Caco-2 (cell line): ENCODE data around the gene TMEM116. TPM values are rescaled to one million over a fixed set of nuclear protein-coding genes. Genes with fewer than 3 reads are reported as not detected.
"Not testable (repeated sequence)": the region's sequence is repeated elsewhere in the genome, so short reads cannot be mapped to it uniquely, and the experiment has no call there.

ENCODE experiments used
- BruUV-seq: library from RNA; stranded (reverse); fragments of 400-500 nt; replicated peaks from 2 replicates; lab custom pipeline; 2021; lab: Mats Ljungman, UMichigan
- CTCF ChIA-PET: fragments of 300-600 bp; sonication (Branson Sonifier 250); formaldehyde crosslinking; loops from one replicate; lab custom pipeline; 2022; ENCODE audit warnings: antibody characterized with exemption; lab: Charles Lee
- POLR2A ChIA-PET: fragments of 300-600 bp; sonication (Branson Sonifier 250); formaldehyde crosslinking; loops from one replicate; lab custom pipeline; 2022; ENCODE audit warnings: antibody characterized with exemption; lab: Charles Lee
- DNase-seq, 2 experiments: peaks; one replicate each; pipeline versions ENCODE4 v3.0.0 to v3.0.0-alpha.2; 2020 to 2022
- H3K27me3 ChIP-seq: replicated peaks from 2 replicates; pipeline ENCODE4 v1.6.0; 2011; ENCODE audit warnings: low read length; ENCODE audit not compliant: control insufficient read depth, insufficient read depth
- H3K36me3 ChIP-seq: 2 replicates; pipeline ENCODE4 v1.5.1; 2011; ENCODE audit warnings: low read length; ENCODE audit not compliant: control insufficient read depth, insufficient read depth
- H3K4me1 ChIP-seq: fragments of 250-450 bp; sonication (Bioruptor Pico); 2 replicates; pipeline ENCODE4 v1.5.1; 2020; ENCODE audit warnings: mild to moderate bottlenecking
- H3K4me3 ChIP-seq: 2 replicates; pipeline ENCODE4 v1.5.1; 2011; ENCODE audit warnings: low read depth, mild to moderate bottlenecking, control low read depth, low read length
- H3K9me3 ChIP-seq: fragments of 250-450 bp; sonication (Bioruptor Pico); 2 replicates; pipeline ENCODE4 v1.5.1; 2020; ENCODE audit warnings: mild to moderate bottlenecking, moderate library complexity
- H3K27ac Mint-ChIP-seq: one replicate; pipeline ENCODE4 v1.8.0; 2022; ENCODE audit warnings: mixed read lengths; ENCODE audit not compliant: unreplicated experiment
- H3K27me3 Mint-ChIP-seq: one replicate; pipeline ENCODE4 v1.8.0; 2022; ENCODE audit warnings: mixed read lengths; ENCODE audit not compliant: insufficient read depth, unreplicated experiment
- H3K36me3 Mint-ChIP-seq: one replicate; pipeline ENCODE4 v1.8.0; 2022; ENCODE audit warnings: mild to moderate bottlenecking, mixed read lengths; ENCODE audit not compliant: insufficient read depth, unreplicated experiment
- H3K4me1 Mint-ChIP-seq: one replicate; pipeline ENCODE4 v1.8.0; 2022; ENCODE audit warnings: low read depth, mixed read lengths; ENCODE audit not compliant: unreplicated experiment
- H3K4me3 Mint-ChIP-seq: one replicate; pipeline ENCODE4 v1.8.0; 2022; ENCODE audit warnings: mild to moderate bottlenecking, moderate library complexity, mixed read lengths; ENCODE audit not compliant: unreplicated experiment
- H3K9me3 Mint-ChIP-seq: one replicate; pipeline ENCODE4 v1.8.0; 2022; ENCODE audit warnings: mixed read lengths; ENCODE audit not compliant: unreplicated experiment
- intact Hi-C: fragments of 100-400 bp; cut with micrococcal nuclease; formaldehyde crosslinking; loops from one replicate; pipeline ENCODE4 v1.10.0; 2022; ENCODE audit not compliant: unreplicated experiment
- total RNA-seq: library from RNA; stranded (reverse); gene quantifications from 2 replicates; pipeline ENCODE4 v1.2.3, GENCODE V29; 2022
- TF ChIP-seq, protein P1 (sequence below), 2 experiments: fragments of 200-600 bp in 1 of 2; IDR thresholded peaks; 1 replicate in 1 of 2; 2 replicates in 1 of 2; pipeline versions ENCODE4 v1.5.1 to v1.8.0; 2011 to 2022; ENCODE audit warnings: antibody characterized with exemption in 1 of 2, control low read depth in 1 of 2, inconsistent platforms in 1 of 2, low read depth in 1 of 2, low read length in 1 of 2, mild to moderate bottlenecking in 1 of 2, moderate library complexity in 1 of 2; ENCODE audit not compliant: insufficient read depth in 1 of 2, severe bottlenecking in 1 of 2, unreplicated experiment in 1 of 2

The TMEM116 gene
- total RNA-seq, 1 experiment from 2014 or later: 11.0 TPM

DNA sequence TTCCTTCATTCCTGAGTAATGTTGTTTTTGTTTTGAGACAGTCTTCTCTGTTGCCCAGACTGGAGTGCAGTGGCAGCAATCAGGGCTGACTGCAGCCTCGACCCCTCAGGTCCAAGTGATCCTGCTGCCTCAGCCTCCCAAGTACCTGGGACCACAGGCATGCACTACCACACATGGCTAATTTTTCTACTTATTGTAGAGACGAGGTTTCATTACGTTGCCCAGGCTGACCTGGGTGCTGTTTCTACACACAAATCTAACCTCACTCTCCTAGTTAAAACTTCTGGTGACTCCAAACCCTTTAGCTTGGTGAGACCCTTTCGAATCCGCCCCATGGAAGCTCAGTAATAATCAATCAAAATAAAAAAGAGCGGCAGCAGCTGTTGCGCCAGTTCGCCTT, 1.3 kb downstream of the TMEM116 start:
- peak overlapping the region; percentile 91 for H3K27ac Mint-ChIP-seq
- H3K4me1 ChIP-seq: peaks cover 7% of the 10 kb centered on the region; the same call in 1 of the 2 replicates
- intact Hi-C loops: loop anchor here (2.0 to 5.0 kb wide), 2 partner anchors 67 to 189 kb away; no protein-coding TSS in a partner anchor
- H3K27me3 ChIP-seq: no peaks in the 10 kb centered on the region
- peaks cover 43% of the 10 kb centered on the region for H3K36me3 Mint-ChIP-seq
- no peaks in the 10 kb centered on the region for H3K9me3 ChIP-seq
- H3K4me3 ChIP-seq: peak overlapping the region; percentile 62
- H3K4me1 Mint-ChIP-seq: peaks cover 14% of the 10 kb centered on the region
- no TSS peak for BruUV-seq
- ChIA-PET POLR2A (interaction anchor here (0.6 kb wide), 1 partner anchor 79 kb away, joined by 3 read pairs; no protein-coding TSS in a partner anchor), CTCF (no interaction called here)
- peaks cover 10% of the 10 kb centered on the region for H3K9me3 Mint-ChIP-seq
- H3K36me3 ChIP-seq: no peaks in the 10 kb centered on the region
- no peaks in the 10 kb centered on the region for H3K27me3 Mint-ChIP-seq
- TF ChIP-seq, protein P1, sequence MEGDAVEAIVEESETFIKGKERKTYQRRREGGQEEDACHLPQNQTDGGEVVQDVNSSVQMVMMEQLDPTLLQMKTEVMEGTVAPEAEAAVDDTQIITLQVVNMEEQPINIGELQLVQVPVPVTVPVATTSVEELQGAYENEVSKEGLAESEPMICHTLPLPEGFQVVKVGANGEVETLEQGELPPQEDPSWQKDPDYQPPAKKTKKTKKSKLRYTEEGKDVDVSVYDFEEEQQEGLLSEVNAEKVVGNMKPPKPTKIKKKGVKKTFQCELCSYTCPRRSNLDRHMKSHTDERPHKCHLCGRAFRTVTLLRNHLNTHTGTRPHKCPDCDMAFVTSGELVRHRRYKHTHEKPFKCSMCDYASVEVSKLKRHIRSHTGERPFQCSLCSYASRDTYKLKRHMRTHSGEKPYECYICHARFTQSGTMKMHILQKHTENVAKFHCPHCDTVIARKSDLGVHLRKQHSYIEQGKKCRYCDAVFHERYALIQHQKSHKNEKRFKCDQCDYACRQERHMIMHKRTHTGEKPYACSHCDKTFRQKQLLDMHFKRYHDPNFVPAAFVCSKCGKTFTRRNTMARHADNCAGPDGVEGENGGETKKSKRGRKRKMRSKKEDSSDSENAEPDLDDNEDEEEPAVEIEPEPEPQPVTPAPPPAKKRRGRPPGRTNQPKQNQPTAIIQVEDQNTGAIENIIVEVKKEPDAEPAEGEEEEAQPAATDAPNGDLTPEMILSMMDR (IDR thresholded peaks at IDR 0.05; ENCODE audit: insufficient read depth in 1 of 2, low read depth in 1 of 2, low read length in 1 of 2, severe bottlenecking in 1 of 2, unreplicated experiment in 1 of 2): no peak
- peak overlapping the region; percentile 90 for H3K4me3 Mint-ChIP-seq
- no peak for DNase-seq

DNA sequence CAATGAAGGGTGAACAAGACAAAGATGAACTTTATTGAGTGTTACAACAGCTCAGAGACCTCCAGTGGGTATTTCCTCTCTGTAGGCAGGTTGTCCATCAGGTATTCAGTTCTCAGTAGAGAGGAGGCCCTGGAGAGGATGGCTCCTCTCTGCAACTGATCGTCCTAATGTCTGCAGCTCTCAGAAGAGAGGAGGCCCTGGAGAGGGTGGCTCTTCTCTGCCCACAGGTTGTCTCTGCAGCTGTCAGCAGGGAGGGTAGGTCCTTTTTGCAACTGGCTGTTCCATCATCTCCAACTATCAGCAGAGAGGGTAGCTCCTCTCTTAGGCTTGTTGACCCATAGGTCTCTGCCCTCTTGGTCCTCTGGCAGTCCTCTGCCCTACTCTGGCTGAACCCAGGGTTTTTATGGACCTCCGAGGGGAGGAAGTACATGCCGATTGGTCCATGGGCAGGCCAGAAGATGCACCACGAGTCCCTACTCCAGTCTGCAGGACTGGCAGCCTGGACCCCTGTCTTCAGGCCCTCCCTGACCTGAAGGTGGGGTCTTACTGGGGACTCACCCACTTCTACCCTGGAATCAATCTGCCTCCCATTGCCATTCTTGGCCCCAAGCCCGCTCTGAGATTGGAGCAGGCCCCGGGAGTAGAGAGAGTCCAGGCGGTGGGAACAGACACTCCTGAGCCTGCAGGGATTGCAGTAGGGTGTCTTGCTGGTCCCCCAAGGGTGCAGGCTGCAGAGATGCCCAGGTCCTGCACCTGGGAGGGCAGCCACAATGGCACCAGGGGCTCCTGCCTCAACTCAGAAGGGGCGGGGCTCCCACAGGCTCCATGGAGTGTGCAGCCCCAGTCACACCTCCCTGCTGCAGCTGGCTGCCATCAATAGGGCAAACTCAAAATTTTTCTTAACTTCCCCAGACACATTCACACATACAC, 2.3 kb downstream of the TMEM116 start:
- Histone ChIP-seq H3K27me3 (no peaks in the 10 kb centered on the region), H3K4me1 (peaks cover 14% of the 10 kb centered on the region), H3K36me3 (no peaks in the 10 kb centered on the region), H3K9me3 (no peaks in the 10 kb centered on the region), H3K4me3 (no peak overlapping the region)
- no peak for DNase-seq
- intact Hi-C loops: loop anchor here (5.0 kb wide), 1 partner anchor 188 kb away; no protein-coding TSS in a partner anchor
- Mint-ChIP-seq H3K27me3 (no peaks in the 10 kb centered on the region), H3K36me3 (peaks cover 33% of the 10 kb centered on the region), H3K9me3 (peaks cover 2% of the 10 kb centered on the region), H3K4me1 (peaks cover 15% of the 10 kb centered on the region), H3K27ac (no peak overlapping the region), H3K4me3 (peak overlapping the region; percentile 90)
- TF ChIP-seq, protein P1 (IDR thresholded peaks at IDR 0.05; ENCODE audit: insufficient read depth in 1 of 2, low read depth in 1 of 2, low read length in 1 of 2, severe bottlenecking in 1 of 2, unreplicated experiment in 1 of 2): no peak
- BruUV-seq: no TSS peak
- ChIA-PET POLR2A (no interaction called here), CTCF (no interaction called here)

DNA sequence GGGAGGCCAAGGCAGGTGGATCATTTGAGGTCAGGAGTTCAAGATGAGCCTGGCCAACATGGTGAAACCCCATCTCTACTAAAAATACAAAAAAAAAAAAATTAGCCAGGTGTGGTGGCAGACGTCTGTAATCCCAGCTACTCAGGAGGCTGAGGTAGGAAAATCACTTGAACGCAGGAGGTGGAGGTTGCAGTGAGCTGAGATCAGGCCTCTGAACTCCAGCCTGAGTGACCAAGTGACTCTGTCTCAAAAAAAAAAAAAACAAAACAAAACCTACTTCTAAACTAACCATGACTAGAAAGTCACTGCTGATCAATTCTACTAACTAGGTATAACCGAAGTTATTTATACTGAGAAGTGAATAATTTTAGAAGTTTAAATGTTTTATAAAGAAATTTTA, 3.4 kb downstream of the TMEM116 start:
- POLR2A ChIA-PET: interaction anchor here (0.7 kb wide), 1 partner anchor 346 kb away, joined by 7 read pairs; no protein-coding TSS in a partner anchor
- H3K9me3 ChIP-seq, H3K4me3 Mint-ChIP-seq, H3K36me3 ChIP-seq, CTCF ChIA-PET, H3K27me3 Mint-ChIP-seq, H3K9me3 Mint-ChIP-seq, intact Hi-C loops, H3K27ac Mint-ChIP-seq, DNase-seq, H3K4me3 ChIP-seq, H3K27me3 ChIP-seq, BruUV-seq: not testable (repeated sequence)
- H3K36me3 Mint-ChIP-seq: peaks cover 25% of the 10 kb centered on the region
- H3K4me1 Mint-ChIP-seq: peaks cover 19% of the 10 kb centered on the region
- H3K4me1 ChIP-seq: peaks cover 14% of the 10 kb centered on the region
